GM18526 (cell line): ENCODE measurements around the gene BPI.

Source experiments
- POLR2A ChIP-seq: IDR thresholded peaks from 3 replicates; pipeline ENCODE4 v1.6.1; 2011; ENCODE audit not compliant: insufficient read length; ENCODE audit errors: extremely low read depth

The BPI gene

GRCh38 chr20:38303908-38304379 lies at the start of gene BPI:
BPI (plus strand) TSS chr20:38304156; CDS start chr20:38304224, 68 bp downstream.
- TF ChIP-seq POLR2A = no peak

GRCh38 chr20:38255393-38255792 lies 48.6 kb upstream of the BPI start:
- no peak for TF ChIP-seq POLR2A

- TF ChIP-seq POLR2A = no peak
Observed at GRCh38 chr20:38256021-38256420, 47.9 kb upstream of the BPI start.

GRCh38 chr20:38256966-38257365 lies 47.0 kb upstream of the BPI start:
- no peak for TF ChIP-seq POLR2A

- no peak for TF ChIP-seq POLR2A
Observed at GRCh38 chr20:38258545-38259215, 45.3 kb upstream of the BPI start.

GRCh38 chr20:38260025-38260377 lies 44.0 kb upstream of the BPI start:
- no peak for TF ChIP-seq POLR2A

- TF ChIP-seq POLR2A = no peak
Observed at GRCh38 chr20:38260378-38261053, 43.4 kb upstream of the BPI start, which contains the start of gene KIAA1755. KIAA1755 (minus strand) TSS chr20:38260735; CDS start chr20:38260500, 235 bp downstream.

- no peak for TF ChIP-seq POLR2A
Observed at GRCh38 chr20:38261054-38261390, 42.9 kb upstream of the BPI start.

- TF ChIP-seq POLR2A = no peak
Observed at GRCh38 chr20:38262931-38263330, 41.0 kb upstream of the BPI start.

GRCh38 chr20:38266426-38266825 lies 37.5 kb upstream of the BPI start:
- TF ChIP-seq POLR2A = no peak

- no peak for TF ChIP-seq POLR2A
Observed at GRCh38 chr20:38267296-38267695, 36.7 kb upstream of the BPI start.

- TF ChIP-seq POLR2A = no peak
Observed at GRCh38 chr20:38267901-38268514, 35.9 kb upstream of the BPI start.

- no peak for TF ChIP-seq POLR2A
Observed at GRCh38 chr20:38269040-38269439, 34.9 kb upstream of the BPI start.

- no peak for TF ChIP-seq POLR2A
Observed at GRCh38 chr20:38269715-38270114, 34.2 kb upstream of the BPI start.

- no peak for TF ChIP-seq POLR2A
Observed at GRCh38 chr20:38270869-38271605, 32.9 kb upstream of the BPI start.
